Right ventricle myocardium inferior (tissue), 1 donor: ENCODE data around the gene TENT4B. TPM values are rescaled to one million over a fixed set of nuclear protein-coding genes. Genes with fewer than 3 reads are reported as not detected.
"Not testable (repeated sequence)": the region's sequence is repeated elsewhere in the genome, so short reads cannot be mapped to it uniquely, and the experiment has no call there.

Experiments used
- ATAC-seq: fragments of 200-7000 bp; cut with Tn5 transposase; one replicate; pipeline ENCODE4 v1.9.1; 2020; ENCODE audit warnings: mild to moderate bottlenecking, moderate library complexity
- DNase-seq: peaks from one replicate; pipeline ENCODE4 v3.0.0; 2021; ENCODE audit errors: missing footprints
- intact Hi-C: fragments of 100-400 bp; cut with DNase I; formaldehyde crosslinking; loops from one replicate; pipeline ENCODE4 v1.11.0; 2022
- total RNA-seq: library from RNA; stranded (reverse); fragmentation: NEBNext Ultra II Directional; extraction: Animal tissue kit (Norgen Biotek cat#: 25700); gene quantifications from one replicate; pipeline ENCODE4 v1.2.1, GENCODE V29; 2021
- donor health status: DM: no; HTN: yes; CAD: no; lungs with severe emphysema.

The TENT4B gene
- total RNA-seq, 1 donor from 2014 or later, result 7.8 TPM

- DNase-seq (peak; percentile 69), ATAC-seq (peak; percentile 48)
- intact Hi-C loops, result loop anchor here (2.0 kb wide), 2 partner anchors 50 to 58 kb away; no protein-coding TSS in a partner anchor
Measured at GRCh38 chr16:50152351-50152806, 727 bp upstream of the TENT4B start.

GRCh38 chr16:50153596-50154419 is 702 bp downstream of the TENT4B start:
- DNase-seq (peak; percentile 83), ATAC-seq (no peak)
- intact Hi-C loops, result loop anchor here (2.0 kb wide), 2 partner anchors 49 to 57 kb away; no protein-coding TSS in a partner anchor

- no peak for ATAC-seq
- DNase-seq, result no peak
- intact Hi-C loops, result no loop called here
Measured at GRCh38 chr16:50154420-50154950, 1.4 kb downstream of the TENT4B start.

- no peak for ATAC-seq
- intact Hi-C loops, result no loop called here
- no peak for DNase-seq
Measured at GRCh38 chr16:50155925-50156324, 2.8 kb downstream of the TENT4B start.

GRCh38 chr16:50156590-50156989 is 3.5 kb downstream of the TENT4B start:
- intact Hi-C loops, result no loop called here
- no peak for ATAC-seq
- DNase-seq, result no peak

- intact Hi-C loops, result no loop called here
- ATAC-seq, result no peak
Measured at GRCh38 chr16:50160495-50161164, 7.5 kb downstream of the TENT4B start.

DNA sequence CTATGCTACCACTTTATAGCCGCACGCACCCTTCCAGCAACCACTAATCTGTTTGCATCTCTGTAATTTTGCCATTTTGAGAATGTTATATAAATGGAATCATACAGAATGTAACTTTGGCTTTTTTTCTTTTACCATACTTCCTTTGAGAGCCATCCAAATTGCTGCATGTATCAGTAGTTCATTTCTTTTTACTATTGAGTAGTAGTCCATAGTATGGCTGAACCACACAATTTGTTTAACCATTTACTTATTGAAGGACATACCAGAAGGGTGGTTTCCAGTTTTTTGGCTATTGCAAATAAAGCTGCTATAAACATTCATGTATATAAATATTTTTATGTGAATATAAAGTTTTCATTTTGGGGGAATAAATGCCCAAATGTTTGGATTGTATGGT is 8.8 kb downstream of the TENT4B start:
- no peak for ATAC-seq
- no peak for DNase-seq
- intact Hi-C loops, result no loop called here

More at GRCh38 chr16:50160495-50161164, 7.5 kb downstream of the TENT4B start:
- no peak for DNase-seq

GRCh38 chr16:50165473-50165872 is 12.4 kb downstream of the TENT4B start:
- ATAC-seq (no peak), DNase-seq (no peak)
- intact Hi-C loops, result no loop called here

DNA sequence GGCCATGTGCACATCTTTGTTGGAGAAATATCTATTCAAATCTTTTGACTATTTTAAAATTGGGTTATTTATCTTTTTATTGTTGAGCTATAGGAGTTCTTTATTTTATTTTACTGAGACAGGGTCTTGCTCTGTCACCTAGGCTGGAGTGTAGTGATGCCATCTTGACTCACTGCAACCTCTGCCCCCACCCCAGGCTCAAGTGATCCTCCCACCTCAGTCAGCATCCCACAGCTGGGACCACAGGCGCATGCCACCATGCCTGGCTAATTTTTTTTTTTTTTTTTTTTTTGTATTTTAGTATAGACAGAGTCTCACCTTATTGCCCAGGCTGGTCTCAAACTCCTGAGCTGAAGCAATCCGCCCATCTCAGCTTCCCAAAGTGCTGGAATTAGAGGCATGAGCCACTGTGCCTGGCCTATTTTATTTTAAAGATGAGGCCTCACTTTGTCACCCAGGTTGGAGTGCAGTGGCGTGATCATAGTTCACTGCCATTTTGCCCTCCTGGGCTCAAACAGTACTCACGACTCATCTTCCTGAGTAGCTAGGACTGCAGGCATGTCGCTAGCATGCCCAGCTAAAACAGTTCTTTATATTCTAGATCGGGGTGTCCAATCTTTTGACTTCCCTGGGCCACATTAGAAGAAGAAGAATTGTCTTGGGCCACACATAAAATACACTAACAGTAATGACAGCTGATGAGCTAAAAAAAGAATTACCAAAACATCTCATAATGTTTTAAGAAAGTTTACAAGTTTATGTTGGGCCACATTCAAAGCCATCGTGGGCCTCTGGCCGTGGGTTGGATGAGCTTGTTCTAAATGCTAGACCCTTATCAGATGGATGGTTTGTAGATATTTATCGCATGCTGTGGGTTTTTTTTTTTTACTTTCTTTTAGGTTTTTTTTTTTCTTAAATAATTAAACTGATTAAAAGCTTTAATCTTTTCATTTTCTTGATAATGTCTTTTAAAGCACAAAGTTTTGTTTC is 13.7 kb downstream of the TENT4B start:
- ATAC-seq (no peak), DNase-seq (no peak)
- intact Hi-C loops, result no loop called here

DNA sequence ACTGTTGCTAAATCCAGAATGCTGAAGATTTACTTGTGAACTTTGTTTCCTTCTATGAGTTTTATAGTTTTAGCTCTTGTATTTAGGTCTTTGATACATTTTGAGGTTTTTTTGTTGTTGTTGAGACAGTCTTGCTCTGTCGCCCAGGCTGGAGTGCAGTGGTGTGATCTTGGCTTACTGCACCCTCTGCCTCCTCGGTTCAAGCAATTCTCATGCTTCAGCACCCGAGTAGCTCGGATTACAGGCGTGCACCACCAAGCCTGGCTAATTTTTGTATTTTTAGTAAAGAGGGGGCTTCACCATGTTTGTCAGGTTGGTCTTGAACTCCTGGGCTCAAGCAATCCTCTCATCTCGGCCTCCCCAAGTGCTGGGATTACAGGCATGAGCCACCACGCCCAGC is 14.4 kb downstream of the TENT4B start:
- intact Hi-C loops, result no loop called here
- no peak for ATAC-seq
- no peak for DNase-seq

DNA sequence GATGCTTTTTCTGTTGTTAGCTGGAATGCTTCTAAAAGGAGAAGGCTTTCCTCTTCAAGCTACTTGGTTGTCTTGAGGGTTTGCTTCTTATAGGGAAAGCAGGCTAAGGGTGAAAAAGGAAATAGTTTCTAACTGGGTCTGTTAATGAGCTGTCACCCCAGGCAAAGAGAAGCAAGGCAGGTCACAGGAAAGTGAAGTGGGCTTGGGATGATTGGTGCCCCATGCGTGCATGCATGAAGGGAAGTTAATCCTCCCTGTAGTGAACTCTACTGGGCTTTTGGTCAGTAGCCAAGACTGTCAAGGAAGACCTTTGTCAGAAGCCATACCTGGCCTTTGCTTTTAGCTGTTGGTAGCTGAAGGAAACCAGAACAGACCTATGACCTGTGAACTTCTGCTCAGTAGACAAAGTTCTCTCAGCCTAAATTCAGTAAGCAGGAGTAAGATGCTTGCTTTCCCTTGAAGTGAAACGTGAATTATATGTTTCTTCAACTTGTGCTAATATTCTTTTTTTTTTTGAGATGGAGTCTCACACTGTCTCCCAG is 16.5 kb downstream of the TENT4B start:
- ATAC-seq, result no peak
- intact Hi-C loops, result no loop called here

GRCh38 chr16:50171773-50172172 is 18.7 kb downstream of the TENT4B start:
- DNase-seq, ATAC-seq, intact Hi-C loops: not testable (repeated sequence)

More for the DNA sequence above, 16.5 kb downstream of the TENT4B start:
- DNase-seq, result no peak

- no peak for DNase-seq
- intact Hi-C loops, result no loop called here
- no peak for ATAC-seq
Measured at GRCh38 chr16:50172195-50172922, 19.3 kb downstream of the TENT4B start.

- intact Hi-C loops, result no loop called here
- DNase-seq (no peak), ATAC-seq (no peak)
Measured at GRCh38 chr16:50173316-50173715, 20.2 kb downstream of the TENT4B start.

- intact Hi-C loops, result no loop called here
- ATAC-seq, result no peak
- no peak for DNase-seq
Measured at GRCh38 chr16:50178491-50178941, 25.4 kb downstream of the TENT4B start.

GRCh38 chr16:50182441-50182840 is 29.3 kb downstream of the TENT4B start:
- no peak for ATAC-seq
- DNase-seq, result no peak
- intact Hi-C loops, result no loop called here

- intact Hi-C loops, result no loop called here
- ATAC-seq (no peak), DNase-seq (no peak)
Measured at GRCh38 chr16:50183316-50183715, 30.2 kb downstream of the TENT4B start.
